GM23338 (cell line): ENCODE results near the gene AKAP10. TPM values are rescaled to one million over a fixed set of nuclear protein-coding genes. Genes with fewer than 3 reads are reported as not detected.

Experiments
- ATAC-seq: fragments of 200-7000 bp; cut with Tn5 transposase; 3 replicates; pipeline ENCODE4 v1.9.1; 2020
- DNase-seq: peaks from one replicate; pipeline ENCODE4 v3.0.0-alpha.2; 2015; ENCODE audit warnings: low spot score
- H2AFZ ChIP-seq: fragments of 200-600 bp; sonication (generic); 2 replicates; pipeline ENCODE4 v1.8.0; 2016; ENCODE audit warnings: antibody characterized with exemption, mild to moderate bottlenecking, moderate library complexity
- H3F3A ChIP-seq: fragments of 200-600 bp; sonication (generic); replicated peaks from 2 replicates; pipeline ENCODE4 v1.8.0; 2017; ENCODE audit warnings: antibody characterized with exemption, mixed run types, low read depth
- H3K27ac ChIP-seq: fragments of 200-600 bp; sonication (generic); 2 replicates; pipeline ENCODE4 v1.6.1; 2016; ENCODE audit warnings: low read depth
- H3K27me3 ChIP-seq: fragments of 200-600 bp; sonication (generic); 2 replicates; pipeline ENCODE4 v1.8.0; 2016; ENCODE audit warnings: mild to moderate bottlenecking, mixed run types, moderate library complexity; ENCODE audit not compliant: insufficient read depth
- H3K36me3 ChIP-seq: fragments of 200-600 bp; sonication (generic); 2 replicates; pipeline ENCODE4 v1.8.0; 2016; ENCODE audit warnings: mild to moderate bottlenecking; ENCODE audit not compliant: insufficient read depth
- H3K4me1 ChIP-seq: fragments of 200-600 bp; sonication (generic); 2 replicates; pipeline ENCODE4 v1.8.0; 2016; ENCODE audit warnings: mild to moderate bottlenecking, moderate library complexity; ENCODE audit not compliant: insufficient read depth
- H3K4me2 ChIP-seq: fragments of 200-600 bp; sonication (generic); 2 replicates; pipeline ENCODE4 v1.7.1; 2017; ENCODE audit warnings: mixed run types
- H3K4me3 ChIP-seq: fragments of 200-600 bp; sonication (generic); 2 replicates; pipeline ENCODE4 v1.6.1; 2016; ENCODE audit warnings: mixed run types
- H3K79me2 ChIP-seq: fragments of 200-600 bp; sonication (generic); replicated peaks from 2 replicates; pipeline ENCODE4 v1.8.0; 2017; ENCODE audit warnings: mild to moderate bottlenecking; ENCODE audit not compliant: insufficient read depth
- H3K9me2 ChIP-seq: fragments of 200-600 bp; sonication (generic); 2 replicates; pipeline ENCODE4 v1.8.0; 2017; ENCODE audit not compliant: insufficient read depth
- H4K20me1 ChIP-seq: fragments of 200-600 bp; sonication (generic); replicated peaks from 2 replicates; pipeline ENCODE4 v1.8.0; 2017; ENCODE audit warnings: mild to moderate bottlenecking; ENCODE audit not compliant: insufficient read depth
- H3K27ac Mint-ChIP-seq: 2 replicates; pipeline ENCODE4 v1.8.0; 2020; ENCODE audit warnings: inconsistent platforms, mild to moderate bottlenecking, moderate library complexity, mixed read lengths
- H3K27me3 Mint-ChIP-seq: 3 replicates; pipeline ENCODE4 v1.8.0; 2022; ENCODE audit warnings: low read depth, mild to moderate bottlenecking, moderate library complexity, mixed read lengths, inconsistent platforms; ENCODE audit not compliant: insufficient read depth, poor library complexity
- H3K36me3 Mint-ChIP-seq: 3 replicates; pipeline ENCODE4 v1.8.0; 2021; ENCODE audit warnings: low read depth, mild to moderate bottlenecking, inconsistent platforms, moderate library complexity, mixed read lengths
- H3K4me1 Mint-ChIP-seq: 3 replicates; pipeline ENCODE4 v1.8.0; 2020; ENCODE audit warnings: mild to moderate bottlenecking, inconsistent platforms, mixed read lengths
- H3K4me3 Mint-ChIP-seq: 3 replicates; pipeline ENCODE4 v1.8.0; 2021; ENCODE audit warnings: moderate library complexity, mild to moderate bottlenecking, inconsistent platforms, mixed read lengths
- H3K9me3 Mint-ChIP-seq: 3 replicates; pipeline ENCODE4 v1.8.0; 2020; ENCODE audit warnings: moderate library complexity, mild to moderate bottlenecking, inconsistent platforms, mixed read lengths
- CREB1 ChIP-seq: fragments of 250-450 bp; sonication (Bioruptor Pico); IDR thresholded peaks from 2 replicates; pipeline ENCODE4 v1.5.0; 2020; ENCODE audit warnings: low read depth, mild to moderate bottlenecking, moderate library complexity
- ETS1 ChIP-seq: IDR thresholded peaks from 2 replicates; pipeline ENCODE4 v1.6.1; 2016; ENCODE audit warnings: antibody characterized with exemption
- EZH2 ChIP-seq: fragments of 200-600 bp; sonication (generic); IDR thresholded peaks from one replicate; pipeline ENCODE4 v1.8.0; 2017; ENCODE audit warnings: antibody characterized with exemption, mild to moderate bottlenecking, low read depth; ENCODE audit not compliant: unreplicated experiment
- EZH2phosphoT487 ChIP-seq: fragments of 200-600 bp; sonication (generic); IDR thresholded peaks from one replicate; pipeline ENCODE4 v1.8.1; 2018; ENCODE audit warnings: antibody characterized with exemption; ENCODE audit not compliant: unreplicated experiment
- JUNB ChIP-seq: IDR thresholded peaks from one replicate; pipeline ENCODE4 v1.6.1; 2016; ENCODE audit warnings: antibody characterized with exemption; ENCODE audit not compliant: unreplicated experiment
- NANOG ChIP-seq: IDR thresholded peaks from 2 replicates; pipeline ENCODE4 v1.6.1; 2016; ENCODE audit warnings: antibody characterized with exemption, borderline replicate concordance
- POLR2AphosphoS5 ChIP-seq: IDR thresholded peaks from 2 replicates; pipeline ENCODE4 v1.6.1; 2016; ENCODE audit warnings: antibody characterized with exemption, low read depth
- ZNF114 ChIP-seq: fragments of 250-450 bp; sonication (Bioruptor Pico); IDR thresholded peaks from 2 replicates; pipeline ENCODE4 v1.5.0; 2020; ENCODE audit warnings: mild to moderate bottlenecking, moderate library complexity
- ZNF331 ChIP-seq: fragments of 250-450 bp; sonication (Bioruptor Pico); IDR thresholded peaks from 2 replicates; pipeline ENCODE4 v1.5.0; 2020; ENCODE audit warnings: low read depth, mild to moderate bottlenecking, moderate library complexity
- ZNF462 ChIP-seq: fragments of 250-450 bp; sonication (Bioruptor Pico); IDR thresholded peaks from 2 replicates; pipeline ENCODE4 v1.5.0; 2020; ENCODE audit warnings: mild to moderate bottlenecking, moderate library complexity
- polyA plus RNA-seq: library from polyadenylated mRNA; unstranded; fragments of >200 nt; fragmentation: Nextera tagmentation; extraction: Ambion mirVana; gene quantifications from 2 replicates; pipeline ENCODE4 v1.2.1, GENCODE V29; 2016
- total RNA-seq: library from RNA; depleted of rRNA; stranded (reverse); fragments of >200 nt; shearing (Covaris generic); gene quantifications from 2 replicates; pipeline ENCODE4 v1.2.3, GENCODE V29; 2014

Gene AKAP10
- total and polyA plus RNA-seq, 2 experiments from 2014 or later, result 16.7 to 25.9 TPM

GRCh38 chr17:19874256-19874655 is 103.4 kb downstream of the AKAP10 start (continued):
- no peak for TF ChIP-seq ZNF462
- no peak for TF ChIP-seq JUNB
- no peak for TF ChIP-seq POLR2AphosphoS5
- TF ChIP-seq ZNF331, result no peak
- no peak for TF ChIP-seq CREB1
- TF ChIP-seq ETS1, result no peak
- no peak for TF ChIP-seq ZNF114 (CRISPR knock-in tag)
- TF ChIP-seq NANOG, result no peak

- Mint-ChIP-seq H3K27me3 (peaks cover 20% of the 10 kb centered on the region), H3K9me3 (no peaks in the 10 kb centered on the region), H3K27ac (no peak overlapping the region), H3K36me3 (no peaks in the 10 kb centered on the region; the same call in 2 of the 3 replicates), H3K4me3 (no peak overlapping the region), H3K4me1 (no peaks in the 10 kb centered on the region)
- H3K27ac ChIP-seq, result no peak overlapping the region
- DNase-seq, result no peak
- peaks cover 2% of the 10 kb centered on the region; the same call in 1 of the 2 replicates for H3K4me1 ChIP-seq
- no peak overlapping the region for H2AFZ ChIP-seq
- peaks cover 19% of the 10 kb centered on the region for H3K27me3 ChIP-seq
- H3K4me3 ChIP-seq, result no peak overlapping the region
- no peaks in the 10 kb centered on the region for H3K36me3 ChIP-seq
- no peak for ATAC-seq
- H4K20me1 ChIP-seq, result no peaks in the 10 kb centered on the region
- H3K79me2 ChIP-seq, result no peaks in the 10 kb centered on the region
- H3K4me2 ChIP-seq, result no peak overlapping the region
- H3K9me2 ChIP-seq, result no peaks in the 10 kb centered on the region; the same call in 1 of the 2 replicates
- no peaks in the 10 kb centered on the region for H3F3A ChIP-seq
- no peak for TF ChIP-seq POLR2AphosphoS5
- TF ChIP-seq EZH2phosphoT487, result no peak
- TF ChIP-seq EZH2, result no peak
- no peak for TF ChIP-seq ZNF114 (CRISPR knock-in tag)
- TF ChIP-seq ETS1, result no peak
Observed at GRCh38 chr17:19873346-19873745, 104.3 kb downstream of the AKAP10 start.
